Stimulated activated CD8-positive, alpha-beta memory T cell treated with anti-CD3 and anti-CD28 coated beads, Interleukin-15, amount 100 ng/mL, for 4 hours (primary cell): ENCODE measurements around the gene SIK3.

Experiments used
- DNase-seq, 2 donors: peaks; one replicate each; pipeline ENCODE4 v3.0.0-alpha.2; 2020; ENCODE audit warnings: low read depth in 2 of 2

Gene SIK3

GRCh38 chr11:117009905-117010605 is 88.2 kb downstream of the SIK3 start:
- no peak for DNase-seq

GRCh38 chr11:117005758-117006157 is 92.5 kb downstream of the SIK3 start:
- no peak for DNase-seq

- DNase-seq = no peak
Observed at GRCh38 chr11:117002639-117003299, 95.5 kb downstream of the SIK3 start.

- DNase-seq = no peak
Observed at GRCh38 chr11:117000014-117000737, 98.1 kb downstream of the SIK3 start.

GRCh38 chr11:116997071-116997470 is 101.2 kb downstream of the SIK3 start:
- DNase-seq = no peak

- no peak for DNase-seq
Observed at GRCh38 chr11:116994195-116994594, 104.0 kb downstream of the SIK3 start.

- no peak for DNase-seq
Observed at GRCh38 chr11:116993599-116993998, 104.6 kb downstream of the SIK3 start.

- DNase-seq = no peak
Observed at GRCh38 chr11:116991491-116991890, 106.7 kb downstream of the SIK3 start.

- no peak for DNase-seq
Observed at GRCh38 chr11:116990811-116991210, 107.4 kb downstream of the SIK3 start.

GRCh38 chr11:116990061-116990473 is 108.2 kb downstream of the SIK3 start:
- DNase-seq = no peak

- no peak for DNase-seq
Observed at GRCh38 chr11:116989184-116989583, 109.0 kb downstream of the SIK3 start.

GRCh38 chr11:116986521-116987105 is 111.6 kb downstream of the SIK3 start:
- no peak for DNase-seq

- no peak for DNase-seq
Observed at GRCh38 chr11:116984589-116984988, 113.6 kb downstream of the SIK3 start.

GRCh38 chr11:116984186-116984585 is 114.0 kb downstream of the SIK3 start:
- DNase-seq = no peak

GRCh38 chr11:116981266-116981885 is 116.9 kb downstream of the SIK3 start:
- no peak for DNase-seq

- no peak for DNase-seq
Observed at GRCh38 chr11:116980136-116980793, 118.0 kb downstream of the SIK3 start.

- no peak for DNase-seq
Observed at GRCh38 chr11:116976941-116977570, 121.2 kb downstream of the SIK3 start.

- DNase-seq = no peak
Observed at GRCh38 chr11:116975661-116976060, 122.6 kb downstream of the SIK3 start.

- no peak for DNase-seq
Observed at GRCh38 chr11:116973270-116973669, 125.0 kb downstream of the SIK3 start.

GRCh38 chr11:116972691-116973090 is 125.5 kb downstream of the SIK3 start:
- DNase-seq = no peak
